Endodermal cell (in vitro differentiated cells): ENCODE measurements around the gene POU4F2. TPM values are rescaled to one million over a fixed set of nuclear protein-coding genes. Genes with fewer than 3 reads are reported as not detected.
"Not testable (repeated sequence)": the region's sequence is repeated elsewhere in the genome, so short reads cannot be mapped to it uniquely, and the experiment has no call there.

Source experiments
- DNase-seq: peaks from one replicate; pipeline ENCODE4 v3.0.0-alpha.2; 2017
- H3K27ac ChIP-seq: 2 replicates; pipeline ENCODE4 v1.5.1; 2013; ENCODE audit warnings: mild to moderate bottlenecking, low read depth, low read length, moderate library complexity
- H3K27me3 ChIP-seq: 2 replicates; pipeline ENCODE4 v1.6.1; 2013; ENCODE audit warnings: mild to moderate bottlenecking, low read length, moderate library complexity; ENCODE audit not compliant: insufficient read depth, control insufficient read depth, poor library complexity, severe bottlenecking
- H3K36me3 ChIP-seq: 2 replicates; pipeline ENCODE4 v1.7.0; 2013; ENCODE audit warnings: mild to moderate bottlenecking, low read length, moderate library complexity; ENCODE audit not compliant: control insufficient read depth, insufficient read depth
- H3K4me1 ChIP-seq: one replicate; pipeline ENCODE4 v1.7.0; 2013; ENCODE audit warnings: low read length; ENCODE audit not compliant: control insufficient read depth, insufficient read depth
- H3K4me3 ChIP-seq: 2 replicates; pipeline ENCODE4 v1.5.1; 2013; ENCODE audit warnings: mild to moderate bottlenecking, low read length, moderate library complexity
- H3K9ac ChIP-seq: 2 replicates; pipeline ENCODE4 v1.6.1; 2013; ENCODE audit warnings: mild to moderate bottlenecking, low read length, moderate library complexity; ENCODE audit not compliant: poor library complexity, severe bottlenecking; ENCODE audit errors: extremely low read depth
- H3K9me3 ChIP-seq: 2 replicates; pipeline ENCODE4 v1.6.1; 2013; ENCODE audit warnings: mild to moderate bottlenecking, low read length, moderate library complexity; ENCODE audit not compliant: control insufficient read depth
- H3K27ac Mint-ChIP-seq: 2 replicates; pipeline ENCODE4 v1.8.0; 2020; ENCODE audit warnings: mixed read lengths
- H3K27me3 Mint-ChIP-seq: 2 replicates; pipeline ENCODE4 v1.8.0; 2021; ENCODE audit warnings: mild to moderate bottlenecking, mixed read lengths; ENCODE audit not compliant: insufficient read depth
- H3K36me3 Mint-ChIP-seq: 2 replicates; pipeline ENCODE4 v1.8.0; 2020; ENCODE audit warnings: low read depth, mixed read lengths
- H3K4me1 Mint-ChIP-seq: 2 replicates; pipeline ENCODE4 v1.8.0; 2020; ENCODE audit warnings: mixed read lengths
- H3K4me3 Mint-ChIP-seq: 2 replicates; pipeline ENCODE4 v1.8.0; 2020; ENCODE audit warnings: mild to moderate bottlenecking, moderate library complexity, mixed read lengths
- H3K9me3 Mint-ChIP-seq: 2 replicates; pipeline ENCODE4 v1.8.0; 2020; ENCODE audit warnings: mild to moderate bottlenecking, mixed read lengths
- CTCF ChIP-seq: fragments of 200-600 bp; sonication (generic); conservative IDR thresholded peaks from 2 replicates; pipeline ENCODE4 v1.5.0; 2021; ENCODE audit warnings: antibody characterized with exemption, mild to moderate bottlenecking
- WGBS, 2 experiments: methylation state at CpG; one replicate each; pipeline versions ENCODE4 v1.1.5 to v1.1.7; 2013; ENCODE audit warnings: missing lambda C conversion rate in 2 of 2, mixed read lengths in 1 of 2; ENCODE audit not compliant: insufficient coverage in 1 of 2, insufficient read length in 1 of 2; 5-methylcytosine and 5-hydroxymethylcytosine counted together
- total RNA-seq, 2 donors: library from RNA; stranded (reverse); fragmentation: NEBNext Ultra II Directional in 1 of 2; extraction: Animal tissue kit (Norgen Biotek cat#: 25700) in 1 of 2; gene quantifications; 2 replicates in 1 of 2; 3 replicates in 1 of 2; pipeline ENCODE4 v1.2.1, GENCODE V29; 2021

The POU4F2 gene
- total RNA-seq, 2 donors from 2014 or later: not detected

- peaks cover 69% of the 10 kb centered on the region for H3K27me3 Mint-ChIP-seq
- Histone ChIP-seq H3K36me3 (no peaks in the 10 kb centered on the region), H3K9me3 (no peaks in the 10 kb centered on the region), H3K4me3 (no peak overlapping the region), H3K27me3 (peaks cover 50% of the 10 kb centered on the region), H3K4me1 (no peaks in the 10 kb centered on the region), H3K27ac (no peak overlapping the region), H3K9ac (no peak overlapping the region)
- H3K9me3 Mint-ChIP-seq: peaks cover 12% of the 10 kb centered on the region
- H3K4me1 Mint-ChIP-seq: no peaks in the 10 kb centered on the region
- H3K4me3 Mint-ChIP-seq: no peak overlapping the region
- H3K27ac Mint-ChIP-seq: no peak overlapping the region
- H3K36me3 Mint-ChIP-seq: no peaks in the 10 kb centered on the region
- no peak for DNase-seq
- no peak for TF ChIP-seq CTCF
- 60 to 89% methylated on average over 1 to 2 of the region's 4 CpGs for WGBS, 2 experiments
These were observed 22.7 kb downstream of the POU4F2 start for GRCh38 chr4:146661367-146661766.

GRCh38 chr4:146663968-146664311, 25.2 kb downstream of the POU4F2 start:
- H3K36me3 ChIP-seq, H3K4me1 ChIP-seq, DNase-seq, H3K27ac ChIP-seq, H3K9ac ChIP-seq, H3K4me1 Mint-ChIP-seq, H3K36me3 Mint-ChIP-seq, H3K9me3 ChIP-seq, H3K4me3 ChIP-seq: not testable (repeated sequence)
- Mint-ChIP-seq H3K9me3 (peaks cover 12% of the 10 kb centered on the region), H3K27me3 (peaks cover 44% of the 10 kb centered on the region), H3K4me3 (peak overlapping the region; percentile 65), H3K27ac (peak overlapping the region; percentile 79)
- WGBS, 2 experiments: 36% methylated on average over 6 of the region's 6 CpGs; no CpG with 5 or more reads in 1 of the 2 experiments
- H3K27me3 ChIP-seq: peaks cover 26% of the 10 kb centered on the region

- Histone ChIP-seq H3K9me3 (no peaks in the 10 kb centered on the region), H3K27ac (no peak overlapping the region), H3K27me3 (no peaks in the 10 kb centered on the region), H3K4me1 (no peaks in the 10 kb centered on the region), H3K4me3 (no peak overlapping the region), H3K9ac (no peak overlapping the region), H3K36me3 (no peaks in the 10 kb centered on the region)
- Mint-ChIP-seq H3K27ac (no peak overlapping the region), H3K4me3 (no peak overlapping the region), H3K4me1 (no peaks in the 10 kb centered on the region), H3K9me3 (peaks cover 4% of the 10 kb centered on the region), H3K36me3 (no peaks in the 10 kb centered on the region), H3K27me3 (peaks cover 40% of the 10 kb centered on the region)
- TF ChIP-seq CTCF: no peak
- no peak for DNase-seq
- WGBS, 2 experiments: 86 to 88% methylated on average over 2 of the region's 2 CpGs
These were observed 36.3 kb downstream of the POU4F2 start for GRCh38 chr4:146674829-146675570.

Other genes with a start within 250 kb of the POU4F2 start
- gene SLC10A7, start 117.0 kb upstream of the POU4F2 start, total RNA-seq: 1 to 10 TPM; 6.0 to 7.5 TPM